GM19351 (cell line): ENCODE results near the gene TASOR.

Experiments used
- ATAC-seq: cut with Tn5 transposase; IDR thresholded peaks from one replicate; pipeline ENCODE4 v1.9.1; 2021; ENCODE audit warnings: mild to moderate bottlenecking, moderate library complexity; ENCODE audit not compliant: unreplicated experiment

Gene TASOR

DNA sequence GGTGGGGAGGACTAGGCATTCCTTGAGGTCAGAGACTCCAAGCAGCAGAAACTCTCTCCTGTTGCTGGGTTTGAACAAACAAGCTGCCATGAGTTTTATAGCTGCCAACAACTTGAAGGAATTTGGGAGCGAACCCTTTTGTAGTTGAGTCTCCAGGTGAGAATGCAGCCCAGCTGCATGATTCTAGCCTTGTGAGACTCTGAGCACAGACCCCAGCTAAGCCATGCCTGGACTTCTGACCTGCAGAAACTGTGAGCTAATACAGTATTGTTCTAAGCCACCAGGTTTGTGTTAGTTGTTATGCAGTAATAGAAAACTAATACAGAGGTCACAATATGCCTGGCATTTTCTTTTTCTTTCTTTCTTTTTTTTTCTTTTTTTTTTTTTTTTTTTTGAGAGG is 6.2 kb upstream of the TASOR start:
- ATAC-seq: no peak

DNA sequence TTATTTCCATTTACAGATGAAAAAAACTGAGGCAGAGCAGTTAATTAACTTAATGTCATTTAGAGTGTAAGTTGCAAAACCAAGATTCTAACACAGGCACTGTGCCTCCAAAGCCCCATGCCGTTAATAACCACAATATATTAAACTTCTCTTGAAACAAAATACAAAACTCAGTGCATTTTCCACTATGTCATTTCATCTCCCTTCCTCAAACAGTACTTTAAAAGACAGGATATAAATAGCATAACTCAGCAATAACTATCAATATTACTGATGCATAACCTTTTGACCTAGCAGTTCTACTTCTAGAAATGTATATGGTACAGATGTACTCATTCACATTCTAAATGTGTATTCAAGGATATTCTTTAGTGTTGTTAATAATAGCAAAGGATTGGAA is 5.1 kb upstream of the TASOR start:
- ATAC-seq: peak; percentile 83

DNA sequence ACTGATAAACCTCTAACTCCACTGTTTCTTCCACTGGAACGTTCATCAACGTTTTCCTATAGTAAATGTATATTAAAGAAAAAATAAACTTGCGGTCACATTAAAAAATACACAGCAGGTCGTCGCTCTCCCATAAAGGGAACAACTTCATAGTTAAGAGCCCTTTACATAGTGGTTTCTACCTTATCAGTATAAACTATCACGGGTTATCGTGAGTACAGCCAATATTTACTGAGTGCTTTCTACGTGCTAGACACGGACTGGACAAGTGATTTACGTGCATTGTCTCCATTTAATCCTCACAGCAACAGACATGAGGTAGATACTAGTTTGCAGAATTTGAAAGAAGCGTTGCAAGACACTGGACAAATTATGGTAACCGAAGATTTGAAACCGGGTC is 964 bp upstream of the TASOR start:
- no peak for ATAC-seq

DNA sequence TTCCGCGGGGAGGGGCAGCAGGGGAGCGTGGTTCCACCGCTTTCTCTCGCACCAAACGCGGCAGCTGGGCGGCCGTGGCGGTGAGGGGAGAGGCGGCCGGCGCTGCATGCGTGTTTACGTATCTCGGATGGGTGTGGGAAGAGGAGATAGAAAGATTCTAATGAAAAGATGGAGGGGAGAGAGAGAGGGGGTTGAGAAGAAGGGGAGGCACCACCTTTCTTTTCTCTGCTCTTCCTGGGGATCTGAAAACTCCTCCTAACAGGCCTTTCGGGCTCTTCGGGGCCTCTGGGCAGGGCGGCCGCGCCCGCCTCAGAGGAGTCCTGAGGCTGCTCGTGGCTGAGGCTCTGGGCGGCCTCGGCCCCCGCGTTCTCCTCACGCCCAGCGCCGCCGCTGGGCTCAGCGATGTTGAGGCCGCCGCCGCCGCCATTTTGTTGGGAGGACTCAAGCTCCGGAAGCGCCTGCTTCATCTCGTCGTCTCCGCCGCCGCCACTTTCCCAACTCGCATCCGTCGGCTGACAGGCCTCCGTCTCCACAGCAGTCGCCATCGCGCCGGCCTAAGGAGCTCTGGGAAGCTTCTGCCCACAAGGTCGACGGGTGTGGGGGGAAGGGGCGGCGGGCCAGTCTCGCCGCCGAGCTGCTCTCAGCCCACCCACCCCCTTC is 473 bp downstream of the TASOR start:
- ATAC-seq: peak; percentile 70

DNA sequence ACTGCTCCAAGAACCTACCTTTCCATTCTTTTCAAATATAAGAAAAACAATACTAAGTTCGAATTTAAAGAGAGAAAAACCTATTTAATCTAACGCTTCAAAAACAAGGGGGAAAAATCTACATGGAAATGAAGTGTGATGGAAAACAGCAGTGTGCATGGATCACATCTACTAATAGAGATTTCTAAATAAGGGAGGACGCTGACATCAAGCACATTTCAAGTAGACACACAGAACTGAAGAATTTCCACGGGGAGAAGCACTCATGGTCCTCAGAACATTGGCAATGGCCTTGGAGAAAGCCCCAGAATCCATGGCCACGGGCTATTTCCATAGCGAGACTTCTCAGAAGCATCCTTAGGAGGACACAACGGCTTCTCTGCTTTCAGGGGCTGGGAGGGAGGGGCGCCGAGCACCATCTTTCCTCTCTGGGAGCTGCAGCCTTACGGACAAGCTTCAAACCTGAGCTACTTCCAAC is 1.0 kb downstream of the TASOR start:
- ATAC-seq: no peak

DNA sequence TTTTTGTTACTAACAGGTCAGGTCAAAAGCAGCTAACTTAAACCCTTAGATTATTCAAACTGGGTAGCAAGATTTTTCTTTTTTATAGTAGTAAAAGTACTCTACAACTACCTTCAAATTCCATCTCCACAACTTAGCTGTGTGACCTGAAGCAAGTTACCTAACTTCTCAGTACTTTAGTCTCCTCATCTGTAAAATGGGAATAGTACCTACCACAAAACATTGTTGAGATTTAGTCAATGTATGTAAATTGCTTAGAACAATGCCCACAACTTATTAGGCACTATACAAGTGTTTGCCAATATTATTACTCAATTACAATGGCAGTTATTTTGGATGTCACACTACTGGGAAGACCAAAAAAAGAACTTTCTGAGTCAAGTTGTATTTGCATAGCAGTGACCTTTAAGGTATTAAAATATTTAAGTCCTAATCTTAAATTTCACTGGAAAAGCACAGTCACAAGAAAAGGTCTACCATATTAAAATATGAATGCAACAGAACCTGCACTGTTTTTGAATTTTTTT is 2.9 kb downstream of the TASOR start:
- ATAC-seq: no peak

- ATAC-seq: peak; percentile 57
These were observed 5.8 kb downstream of the TASOR start for GRCh38 chr3:56677286-56677685.

GRCh38 chr3:56673781-56674457 is 9.1 kb downstream of the TASOR start:
- no peak for ATAC-seq

- no peak for ATAC-seq
These were observed 15.0 kb downstream of the TASOR start for GRCh38 chr3:56667973-56668579.

DNA sequence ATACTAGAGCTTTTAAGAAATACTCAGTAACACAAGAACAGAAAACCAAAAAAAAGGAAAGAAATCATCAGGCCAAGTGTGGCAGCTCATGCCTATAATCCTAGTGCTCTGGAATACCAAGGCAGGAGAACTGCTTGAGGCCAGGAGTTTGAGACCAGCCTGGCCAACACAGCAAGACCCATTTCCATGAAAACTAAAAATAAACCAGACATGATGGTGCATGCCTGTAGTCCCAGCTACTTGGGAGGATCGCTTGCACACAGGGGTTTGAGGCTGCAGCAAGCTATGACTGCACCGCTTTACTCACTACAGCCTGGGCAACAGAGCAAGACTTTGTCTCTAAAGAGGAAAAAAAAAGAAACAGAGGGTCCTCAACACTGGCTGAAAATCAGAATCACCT is 18.2 kb downstream of the TASOR start:
- no peak for ATAC-seq

DNA sequence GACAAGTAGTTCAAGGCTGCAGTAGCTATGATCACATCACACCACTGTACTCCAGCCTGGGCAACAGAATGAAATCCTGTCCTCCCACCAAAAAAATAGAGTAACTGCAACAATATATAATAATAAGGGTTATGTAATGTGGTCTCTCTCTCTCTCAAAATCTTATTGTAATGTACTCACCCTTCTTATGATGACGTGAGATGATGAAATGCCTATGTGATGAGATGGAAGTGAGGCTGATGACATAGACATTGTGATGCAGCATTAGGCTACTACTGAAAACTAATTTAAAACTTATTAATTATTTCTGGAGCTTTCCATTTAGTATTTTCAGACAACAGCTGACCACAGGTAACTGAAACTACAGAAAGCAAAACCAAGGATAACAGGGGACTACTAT is 27.4 kb downstream of the TASOR start:
- no peak for ATAC-seq

DNA sequence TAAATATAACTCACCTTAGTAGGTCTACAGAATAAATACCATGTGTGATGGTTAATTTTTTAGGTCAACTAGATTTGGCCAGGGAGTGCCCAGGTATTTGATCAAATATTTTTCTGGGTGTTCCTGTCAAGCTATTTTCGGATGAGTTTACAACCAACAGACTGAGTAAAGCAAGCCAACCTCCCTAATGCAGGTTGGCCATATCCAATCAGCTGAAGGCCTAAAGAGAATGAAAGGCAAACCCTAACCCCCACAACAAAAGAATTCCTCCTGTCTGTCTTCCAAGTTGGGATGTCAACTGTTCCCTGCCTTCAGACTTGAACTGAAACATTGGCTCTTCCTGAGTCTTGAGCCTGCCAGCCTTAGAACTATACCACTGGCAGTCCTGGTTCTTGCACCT is 28.6 kb downstream of the TASOR start:
- ATAC-seq: no peak

GRCh38 chr3:56645407-56645806 is 37.7 kb downstream of the TASOR start:
- ATAC-seq: no peak

DNA sequence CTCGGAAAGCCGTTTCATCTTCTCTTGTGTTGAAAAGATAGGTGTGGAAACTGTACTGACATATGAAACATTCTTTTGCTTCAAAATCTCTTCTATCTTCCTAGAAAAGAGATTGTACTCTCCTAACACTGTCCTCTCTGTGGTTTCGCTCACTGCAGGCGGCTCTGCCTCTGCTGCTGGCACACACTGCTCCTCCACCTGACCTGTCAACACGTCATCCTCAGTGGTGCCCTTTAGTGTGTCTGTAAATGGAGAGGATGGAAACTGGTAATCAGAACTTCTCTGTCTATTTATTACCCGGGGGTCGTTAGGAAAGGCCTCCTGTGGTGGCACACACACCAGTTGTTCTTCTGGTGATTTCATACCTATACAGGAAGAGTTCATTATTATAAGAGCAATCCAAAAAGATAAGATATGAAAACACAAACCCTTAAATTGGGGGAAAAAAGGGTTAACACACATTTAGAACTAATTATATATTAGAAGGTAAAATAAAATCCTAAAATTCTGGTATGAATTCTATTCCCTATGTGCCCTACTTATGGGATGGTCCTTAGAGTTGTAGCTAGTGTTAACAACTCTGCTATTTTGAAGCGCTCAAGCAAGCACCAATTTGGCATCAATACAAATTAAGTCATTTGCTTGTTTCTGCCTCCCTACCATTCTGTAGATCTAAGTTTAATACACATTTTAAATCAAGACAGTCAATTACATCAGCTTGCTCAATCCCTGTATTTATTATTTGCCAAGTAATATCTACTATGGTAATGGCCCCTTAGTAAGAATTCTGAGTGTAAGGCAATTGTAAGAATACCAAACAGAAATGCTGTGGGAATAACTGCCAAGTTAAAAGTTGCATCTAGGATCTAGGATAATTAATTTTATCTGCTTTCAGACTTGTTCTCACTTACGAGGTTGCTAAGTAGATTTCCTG is 49.2 kb downstream of the TASOR start:
- ATAC-seq: no peak
